Heart left ventricle (tissue), 13 donors: ENCODE measurements around the gene IFT74.

ENCODE experiments used
- CTCF ChIP-seq, 12 donors: fragments of 200-600 bp; sonication (generic) in 4 of 12; IDR thresholded peaks; one replicate each; pipeline versions ENCODE4 v1.5.0 to v1.8.0; 2018 to 2022; ENCODE audit warnings: antibody characterized with exemption in 12 of 12, mild to moderate bottlenecking in 5 of 12
- POLR2A ChIP-seq, 2 donors: fragments of 450-650 bp; IDR thresholded peaks; one replicate each; pipeline ENCODE4 v1.6.1; 2017; ENCODE audit warnings: antibody characterized with exemption in 2 of 2, mild to moderate bottlenecking in 2 of 2, moderate library complexity in 2 of 2
- donor health status: ischemic (EF 13 %, LVEDD 7.1; RV severe dilation, severe dysfunction).
- donor health status: DM: no; HTN: yes; CAD: no.
- donor health status: DM: no; HTN: no; CAD: no.
- donor health status: ischemic (EF 25% LVEDD 6.9; RV normal size, moderate dysfunction).
- donor health status: ischemic (EF 25% LVEDD 5.7; RV mildly dilated, moderate dysfunction).
- donor health status: ischemic (EF 35%, LVEDD 5.7; RV mildly dilated, moderate dysfunction).
- donor health status: nonischemic (EF 11% LVEDD 7.7; RV severe dilation, severe dysfunction).
- donor health status: DM: yes; HTN: yes; CAD: no.
- donor health status: PGD.
- donor health status: ischemic (EF 29% LVEDD 5.4; RV normal size, mild dysfunction).
- donor health status: nonischemic (EF 23%, LVEDD 6.1; RV moderate dilation, normal function).

GRCh38 chr9:27005491-27005890, 49.3 kb downstream of the IFT74 start, which contains the start of gene LRRC19:
- no peak for TF ChIP-seq POLR2A (IDR thresholded peaks at IDR 0.05)
- no peak for TF ChIP-seq CTCF (IDR thresholded peaks at IDR 0.05)
